AML-193 (cell line): Measurements from ENCODE around the gene CNN1.
"Not testable (repeated sequence)": the region's sequence is repeated elsewhere in the genome, so short reads cannot be mapped to it uniquely, and the experiment has no call there.

Experiments used
- DNase-seq, 2 experiments: peaks; one replicate each; lab custom pipeline; 2025; lab: John Stamatoyannopoulos, UW

CNN1 gene

DNA sequence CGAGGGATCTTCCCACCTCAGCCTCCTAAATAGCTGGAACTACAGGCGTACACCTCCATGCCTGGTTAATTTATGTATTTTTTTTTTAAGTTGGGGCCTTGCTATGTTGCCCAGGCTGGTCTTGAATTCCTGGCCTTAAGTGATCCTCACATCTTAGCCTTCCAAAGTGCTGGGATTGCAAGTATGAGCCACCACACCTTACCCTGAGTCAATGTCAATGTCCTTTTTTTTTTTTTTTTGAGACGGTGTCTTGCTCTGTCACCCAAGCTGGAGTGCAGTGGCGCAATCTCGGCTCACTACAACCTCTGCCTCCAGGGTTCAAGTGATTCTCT lies 27.0 kb downstream of the CNN1 start:
- DNase-seq, result not testable (repeated sequence)

DNA sequence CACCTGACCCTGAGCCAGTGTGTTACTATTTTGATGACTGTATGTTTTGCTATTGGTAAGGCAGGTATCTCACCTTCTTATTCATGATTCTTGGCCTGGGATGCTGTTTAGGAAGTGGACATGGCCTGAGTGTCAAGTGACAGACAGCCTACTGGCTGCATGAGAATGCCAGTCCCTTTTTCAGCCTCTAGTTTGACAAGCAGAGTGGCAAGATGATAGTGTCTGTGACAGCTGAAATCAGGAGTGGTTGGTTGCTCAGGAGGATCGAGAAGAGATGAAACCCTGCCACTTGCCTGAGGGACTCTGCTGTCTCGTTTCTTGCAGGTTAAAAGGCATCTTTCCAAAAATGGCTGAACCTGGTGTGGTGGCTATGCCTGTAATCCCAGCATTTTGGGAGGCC lies 27.5 kb downstream of the CNN1 start:
- no peak for DNase-seq

- no peak for DNase-seq
These were observed 31.4 kb downstream of the CNN1 start for GRCh38 chr19:11570039-11570462.

DNA sequence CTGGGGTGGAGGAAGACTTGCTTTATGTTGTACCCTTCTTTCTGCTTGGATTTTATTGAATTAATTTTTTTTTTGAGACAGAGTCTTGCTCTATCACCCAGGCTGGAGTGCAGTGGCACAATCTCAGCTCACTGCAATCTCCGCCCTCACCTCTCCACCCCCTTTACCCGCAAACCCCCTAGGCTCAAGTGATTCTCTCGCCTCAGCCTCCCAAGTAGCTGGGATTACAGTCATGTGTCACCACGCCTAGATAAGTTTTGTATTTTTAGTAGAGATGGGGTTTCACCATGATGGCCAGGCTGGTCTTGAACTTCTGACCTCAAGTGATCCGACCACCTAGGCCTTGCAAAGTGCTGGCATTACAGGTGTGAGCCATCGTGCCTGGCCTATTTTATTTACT lies 34.7 kb downstream of the CNN1 start:
- not testable (repeated sequence) for DNase-seq

GRCh38 chr19:11573763-11574162 lies 35.1 kb downstream of the CNN1 start:
- not testable (repeated sequence) for DNase-seq

DNA sequence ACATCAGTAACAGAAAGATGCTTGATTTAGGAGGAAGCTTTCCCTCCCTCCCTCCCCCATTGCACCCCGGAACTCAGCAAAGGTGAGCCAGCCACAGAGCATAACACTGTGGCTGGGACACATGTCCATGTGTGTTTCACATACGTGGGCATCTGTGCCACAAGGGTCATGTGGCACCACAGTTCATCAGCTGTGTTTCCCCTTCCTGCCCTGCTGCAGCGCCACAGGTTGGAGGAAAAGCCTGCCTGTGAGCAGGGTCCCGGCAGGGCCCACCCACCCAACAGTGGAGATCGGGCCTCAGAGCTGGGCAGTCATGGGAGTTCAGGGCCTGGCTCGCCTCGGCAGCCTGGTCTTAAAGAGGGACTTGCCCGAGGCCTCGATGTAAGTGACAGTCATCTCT lies 36.0 kb downstream of the CNN1 start:
- no peak for DNase-seq

GRCh38 chr19:11576227-11576626 lies 37.6 kb downstream of the CNN1 start:
- no peak for DNase-seq

DNA sequence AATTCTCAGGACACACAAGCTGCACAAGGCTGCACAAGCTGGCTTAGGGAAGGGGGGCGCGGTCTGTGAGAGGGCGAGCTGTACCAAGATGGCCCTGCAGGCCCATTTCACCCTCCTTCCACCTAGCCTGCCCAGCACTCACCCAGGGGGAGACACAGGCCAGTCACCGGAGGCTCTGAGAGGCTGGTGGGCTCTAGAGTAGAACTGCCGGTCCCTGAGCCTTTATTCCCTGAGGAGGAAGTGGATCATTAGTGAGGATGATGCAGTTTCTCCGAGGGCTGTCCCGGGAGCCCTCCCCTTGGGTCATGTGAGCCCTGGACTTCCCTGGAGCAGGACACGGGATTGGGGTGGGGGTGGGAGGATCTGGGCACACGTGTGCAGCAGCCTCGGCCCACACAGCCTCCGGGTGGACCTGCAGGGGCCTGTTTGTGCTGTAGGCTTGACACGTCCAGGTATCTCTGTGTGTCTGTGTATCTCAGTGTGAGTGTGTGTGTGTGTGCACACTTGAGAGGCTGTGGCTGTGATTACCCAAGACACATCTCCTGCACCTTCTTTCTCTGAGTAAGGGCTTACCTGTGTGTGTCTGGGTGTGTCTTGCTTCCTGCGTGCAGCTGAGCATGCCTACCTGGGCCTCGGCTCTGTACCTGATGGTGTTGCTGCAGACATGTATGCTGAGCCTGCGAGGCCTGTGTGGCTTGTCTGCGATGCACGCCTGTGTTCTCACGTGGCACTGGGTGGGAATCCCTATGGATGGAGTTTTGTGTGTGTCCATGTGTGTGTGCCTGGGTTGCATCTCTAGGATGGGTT lies 39.0 kb downstream of the CNN1 start, which contains the start of gene ACP5:
ACP5 (minus strand) TSS at position 195 of the 807 bp plus-strand sequence. CDS start 328 bp downstream, outside the sequence.
- DNase-seq, result no peak

DNA sequence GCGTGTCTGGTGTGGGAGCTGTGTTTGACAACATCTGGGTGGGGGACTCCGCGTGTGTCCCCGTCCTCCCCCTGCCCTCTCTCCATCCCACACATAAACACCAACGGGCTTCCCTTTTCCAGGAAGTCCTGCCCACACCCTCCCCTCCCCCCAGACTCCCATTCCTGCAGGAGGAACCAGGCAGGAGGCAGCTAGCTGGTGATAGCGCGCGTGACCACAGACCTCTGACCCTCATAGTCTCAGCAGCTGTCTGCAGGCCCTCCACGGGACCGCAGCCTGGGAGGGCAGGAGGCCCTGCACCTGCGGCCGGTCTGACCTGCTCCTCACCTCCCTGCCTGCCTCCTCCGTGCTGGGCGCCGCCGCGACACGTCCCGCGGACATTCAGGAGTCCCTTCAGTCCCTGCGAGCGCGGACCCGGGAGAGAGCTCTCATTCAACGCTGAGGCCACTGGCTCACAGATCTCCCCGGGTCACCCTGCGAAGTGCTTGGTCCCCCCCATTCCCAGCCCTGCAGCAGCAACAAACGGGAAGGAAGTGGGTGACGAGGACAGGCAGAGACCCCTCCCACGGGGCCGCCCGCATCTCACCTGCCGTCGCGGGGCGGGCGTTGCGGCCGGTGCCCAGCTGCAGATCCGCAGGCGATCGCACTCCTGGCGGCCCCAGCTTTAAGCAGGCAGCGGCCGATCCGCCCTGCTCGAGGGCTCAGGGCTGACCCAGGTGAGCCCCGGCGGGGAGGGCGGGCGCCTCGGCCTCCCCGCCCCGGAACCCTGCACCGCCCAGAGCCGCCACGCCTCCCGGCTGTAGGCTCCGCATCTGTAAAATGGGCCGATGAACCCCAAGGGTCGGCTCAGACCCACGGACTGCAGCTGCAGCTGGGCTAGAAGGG lies 39.8 kb downstream of the CNN1 start:
- DNase-seq, result no peak

DNA sequence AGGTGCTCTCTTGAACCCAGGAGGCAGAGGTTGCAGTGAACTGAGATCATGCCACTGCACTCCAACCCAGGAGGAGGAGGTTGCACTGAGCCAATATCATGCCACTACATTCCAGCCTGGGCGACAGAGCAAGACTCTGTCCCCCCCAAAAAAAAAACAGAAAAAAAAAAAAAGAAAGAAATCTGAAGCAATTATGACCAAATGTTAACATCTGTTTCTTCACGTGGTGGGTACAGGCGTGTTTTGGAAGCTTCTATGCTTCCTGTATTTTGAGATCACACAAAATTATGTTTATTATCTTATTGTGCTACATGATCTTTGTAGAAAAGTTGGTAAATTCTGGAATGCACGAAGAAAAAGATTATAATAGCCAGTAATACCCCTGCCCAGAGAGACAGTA lies 41.5 kb downstream of the CNN1 start:
- no peak for DNase-seq

DNA sequence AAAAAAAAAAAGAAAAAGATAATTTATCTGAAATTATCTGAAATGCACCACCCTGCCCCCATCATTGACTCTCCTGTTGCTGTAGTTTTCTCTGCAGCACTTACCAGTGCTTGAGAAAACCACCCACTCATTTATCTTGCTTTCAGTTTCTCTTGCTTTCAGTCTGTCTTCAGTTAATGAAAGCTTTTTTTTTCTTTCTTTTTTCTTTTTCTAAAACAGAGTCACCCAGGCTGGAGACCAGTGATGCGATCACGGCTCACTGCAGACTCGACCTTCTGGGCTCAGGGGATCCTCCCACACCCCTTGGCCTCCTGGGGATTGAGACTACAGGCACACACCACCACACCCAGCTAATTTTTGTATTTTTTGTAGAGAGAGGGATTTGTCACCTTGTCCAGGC lies 43.1 kb downstream of the CNN1 start:
- no peak for DNase-seq

- DNase-seq, result no peak
These were observed 47.7 kb downstream of the CNN1 start for GRCh38 chr19:11586331-11586730.

- peak; percentile 57 to 58 for DNase-seq
These were observed 48.8 kb downstream of the CNN1 start for GRCh38 chr19:11587302-11587974.

- no peak for DNase-seq
These were observed 49.5 kb downstream of the CNN1 start for GRCh38 chr19:11587975-11588631.

DNA sequence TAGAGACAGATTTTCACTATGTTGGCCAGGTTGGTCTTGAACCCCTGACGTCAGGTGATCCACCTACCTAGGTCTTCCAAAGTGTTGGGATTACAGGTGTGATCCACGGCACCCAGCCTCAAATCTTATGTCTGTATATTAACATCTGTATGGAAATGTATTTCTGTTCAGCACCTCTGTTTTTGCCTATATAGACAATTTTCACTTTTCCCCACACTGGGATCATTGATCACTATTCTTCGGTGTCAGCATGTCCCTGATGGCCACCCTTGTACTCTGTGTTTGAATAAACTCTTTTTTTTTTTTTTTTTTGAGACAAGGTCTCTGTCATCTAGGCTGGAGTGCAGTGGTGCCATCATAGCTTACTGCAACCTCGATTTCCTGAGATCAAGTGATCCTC lies 55.4 kb downstream of the CNN1 start:
- no peak for DNase-seq

DNA sequence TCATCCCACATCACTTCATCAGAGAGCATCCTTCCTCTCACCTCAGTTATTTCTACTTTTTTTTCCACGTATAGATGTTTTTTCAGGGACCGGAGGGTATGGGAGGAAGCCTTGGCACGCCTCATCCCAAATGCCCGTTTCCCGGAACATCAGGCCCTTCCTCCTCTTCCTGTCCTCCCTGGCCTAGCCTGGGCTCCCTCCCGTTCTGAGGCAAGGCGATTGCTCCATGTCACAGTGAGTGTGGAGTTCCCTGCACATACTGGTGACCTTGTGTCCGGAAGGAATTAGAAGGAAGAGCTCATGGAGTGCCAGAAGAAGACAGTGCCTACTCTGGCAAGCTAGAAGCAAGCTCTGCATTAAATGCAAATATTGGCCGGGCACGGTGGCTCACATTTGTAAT lies 57.5 kb downstream of the CNN1 start:
- no peak for DNase-seq

DNA sequence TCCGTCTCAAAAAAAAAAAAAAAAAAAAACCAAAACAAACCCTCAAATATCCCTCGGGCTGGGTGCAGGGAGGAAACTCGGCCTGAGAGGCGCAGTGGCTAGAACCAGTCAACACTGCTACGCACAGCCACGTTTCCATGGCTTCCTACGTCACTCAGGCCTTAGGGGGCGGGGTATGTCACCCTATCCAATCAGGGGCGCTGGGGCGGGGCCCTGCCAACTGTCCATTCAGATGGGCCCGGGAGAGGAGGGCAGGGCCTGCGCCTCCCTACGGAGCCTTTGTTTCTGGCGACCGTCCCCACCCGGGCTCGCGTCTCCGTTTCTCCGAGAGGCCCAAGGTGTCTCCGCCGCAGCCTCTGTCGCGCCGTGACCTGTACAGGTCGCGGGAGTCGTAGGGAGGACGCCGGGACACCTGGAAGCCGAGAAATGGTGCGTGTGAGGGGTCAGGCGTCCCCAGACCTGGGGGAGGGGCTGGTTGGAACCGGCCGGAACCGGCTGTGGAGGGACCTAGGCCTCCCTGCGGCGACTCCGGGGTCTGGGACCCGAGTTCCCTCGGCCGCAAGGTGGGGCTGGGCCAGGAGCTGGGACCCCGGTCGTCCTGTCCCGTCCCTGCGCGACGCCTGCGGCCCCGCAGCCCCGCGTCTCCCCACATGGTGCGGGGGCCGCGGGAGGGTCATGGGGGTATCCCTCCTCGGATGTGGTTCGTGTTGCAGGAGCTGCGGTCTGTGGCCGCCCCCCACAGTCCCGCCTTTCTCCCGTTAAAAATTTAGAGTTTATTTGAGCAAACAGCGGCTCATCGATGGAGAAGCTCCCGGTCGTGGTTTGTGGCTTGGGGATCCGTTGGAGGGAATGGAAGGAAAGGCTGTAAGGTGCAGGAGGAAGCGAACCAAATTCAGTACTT lies 58.8 kb downstream of the CNN1 start, which contains the start of gene ZNF627:
ZNF627 (plus strand) TSS at position 282 of the 901 bp plus-strand sequence; CDS start at position 427, 145 bp downstream.
- DNase-seq, result peak; percentile 96 to 99

- no peak for DNase-seq
These were observed 59.4 kb downstream of the CNN1 start for GRCh38 chr19:11598103-11598483.

GRCh38 chr19:11598746-11599145 lies 60.1 kb downstream of the CNN1 start:
- no peak for DNase-seq

GRCh38 chr19:11599704-11600103 lies 61.1 kb downstream of the CNN1 start:
- DNase-seq, result not testable (repeated sequence)
